T-cell (primary cell): ENCODE data around the gene PMPCA. TPM values are rescaled to one million over a fixed set of nuclear protein-coding genes. Genes with fewer than 3 reads are reported as not detected.
A peak's percentile ranks its signal among the peaks of the same experiment; 100 is the strongest.

Experiments
- ATAC-seq, 4 experiments: fragments of 200-7000 bp in 3 of 4; fragments of 150-1000 bp in 1 of 4; cut with Tn5 transposase; replicated peaks in 1 of 4; 1 replicate in 3 of 4; 2 replicates in 1 of 4; pipeline ENCODE4 v1.10.0; 2021; ENCODE audit warnings: moderate library complexity in 3 of 4, mild to moderate bottlenecking in 2 of 4, moderate number of reproducible peaks in 1 of 4
- CTCF ChIA-PET, 2 donors: fragments of 300-600 bp; sonication (Branson Sonifier 250); formaldehyde crosslinking; loops; one replicate each; lab custom pipeline; 2022; ENCODE audit warnings: antibody characterized with exemption in 2 of 2; lab: Charles Lee
- POLR2A ChIA-PET, 2 donors: fragments of 300-600 bp; sonication (Branson Sonifier 250); formaldehyde crosslinking; loops; one replicate each; lab custom pipeline; 2022; ENCODE audit warnings: antibody characterized with exemption in 2 of 2; lab: Charles Lee
- DNase-seq, 35 experiments: peaks; one replicate each; pipeline versions ENCODE4 v3.0.0 to v3.0.0-alpha.2; 2013 to 2023
- H3K27ac ChIP-seq: one replicate; pipeline ENCODE4 v1.5.1; 2013; ENCODE audit warnings: low read length
- H3K27me3 ChIP-seq, 2 experiments: replicated peaks in 1 of 2; 1 replicate in 1 of 2; 2 replicates in 1 of 2; pipeline versions ENCODE4 v1.6.1 to v1.7.0; 2013; ENCODE audit warnings: low read length in 1 of 2, mixed read lengths in 1 of 2; ENCODE audit not compliant: control insufficient read depth in 2 of 2, insufficient read depth in 2 of 2; ENCODE audit errors: extremely low read depth in 1 of 2
- H3K36me3 ChIP-seq, 2 donors: 1 replicate in 1 of 2; 2 replicates in 1 of 2; pipeline versions ENCODE4 v1.6.1 to v1.7.0; 2013; ENCODE audit warnings: low read length in 1 of 2; ENCODE audit not compliant: control insufficient read depth in 2 of 2, insufficient read depth in 1 of 2; ENCODE audit errors: extremely low read depth in 1 of 2
- H3K4me1 ChIP-seq, 2 experiments: 1 replicate in 1 of 2; 2 replicates in 1 of 2; pipeline versions ENCODE4 v1.6.1 to v1.7.0; 2013; ENCODE audit warnings: low read length in 2 of 2, mixed read lengths in 1 of 2; ENCODE audit not compliant: insufficient read depth in 2 of 2, control insufficient read depth in 1 of 2; ENCODE audit errors: extremely low read depth in 1 of 2
- H3K4me3 ChIP-seq, 2 donors: 1 replicate in 1 of 2; 2 replicates in 1 of 2; pipeline versions ENCODE4 v1.5.1 to v1.7.0; 2013; ENCODE audit warnings: mild to moderate bottlenecking in 2 of 2, low read length in 1 of 2, moderate library complexity in 1 of 2; ENCODE audit not compliant: control insufficient read depth in 1 of 2; ENCODE audit errors: extremely low read depth in 1 of 2
- H3K9me3 ChIP-seq: 2 replicates; pipeline ENCODE4 v1.7.0; 2013
- H3K27ac Mint-ChIP-seq, 2 donors: one replicate each; pipeline ENCODE4 v1.8.0; 2020 to 2021; ENCODE audit warnings: mild to moderate bottlenecking in 2 of 2, mixed read lengths in 2 of 2
- H3K27me3 Mint-ChIP-seq, 2 donors: one replicate each; pipeline ENCODE4 v1.8.0; 2021 to 2022; ENCODE audit warnings: mixed read lengths in 2 of 2
- H3K36me3 Mint-ChIP-seq: one replicate; pipeline ENCODE4 v1.8.0; 2021; ENCODE audit warnings: mixed read lengths
- H3K4me1 Mint-ChIP-seq, 3 donors: one replicate each; pipeline ENCODE4 v1.8.0; 2020 to 2022; ENCODE audit warnings: mixed read lengths in 3 of 3, mild to moderate bottlenecking in 1 of 3
- H3K4me3 Mint-ChIP-seq, 3 donors: one replicate each; pipeline ENCODE4 v1.8.0; 2020 to 2022; ENCODE audit warnings: mild to moderate bottlenecking in 3 of 3, mixed read lengths in 3 of 3, moderate library complexity in 3 of 3
- H3K9me3 Mint-ChIP-seq, 3 donors: one replicate each; pipeline ENCODE4 v1.8.0; 2020 to 2022; ENCODE audit warnings: mixed read lengths in 3 of 3
- WGBS: methylation state at CpG from one replicate; pipeline ENCODE4 v1.1.5; 2013; ENCODE audit warnings: missing lambda C conversion rate; ENCODE audit not compliant: insufficient coverage; 5-methylcytosine and 5-hydroxymethylcytosine counted together
- total RNA-seq, 35 experiments: library from RNA in 6 of 35; stranded (reverse) in 6 of 35; fragments of 120-200 nt in 1 of 35; gene quantifications; one replicate each; pipeline versions ENCODE4 v1.2.1 to v1.2.4 and lab custom pipeline; 2013 to 2026

PMPCA gene
- total RNA-seq, 5 donors from 2014 or later (not counting 1 experiment from before 2014, with no cell fraction given), result 55.8 to 81.9 (median 65.7) TPM

GRCh38 chr9:136448655-136449054 is 38.2 kb downstream of the PMPCA start:
- no peaks in the 10 kb centered on the region for H3K27me3 Mint-ChIP-seq
- no peak overlapping the region for H3K27ac Mint-ChIP-seq
- no peak overlapping the region for H3K4me3 ChIP-seq
- ATAC-seq, result no peak
- 90% methylated on average over 3 of the region's 3 CpGs for WGBS
- H3K36me3 Mint-ChIP-seq, result peaks cover 45% of the 10 kb centered on the region
- H3K4me1 Mint-ChIP-seq, result peaks cover 0 to 8% (median 0%) of the 10 kb centered on the region in 3 donors
- peaks cover 40 to 72% of the 10 kb centered on the region in 2 donors for H3K36me3 ChIP-seq
- H3K9me3 ChIP-seq, result no peaks in the 10 kb centered on the region
- ChIA-PET POLR2A (no interaction called here), CTCF (no interaction called here)
- no peak overlapping the region for H3K4me3 Mint-ChIP-seq
- no peak for DNase-seq
- no peaks in the 10 kb centered on the region for H3K9me3 Mint-ChIP-seq
- no peak overlapping the region for H3K27ac ChIP-seq
- H3K4me1 ChIP-seq, result no peaks in the 10 kb centered on the region
- no peaks in the 10 kb centered on the region for H3K27me3 ChIP-seq

GRCh38 chr9:136451221-136451877 is 40.9 kb downstream of the PMPCA start:
- H3K27me3 ChIP-seq, result no peaks in the 10 kb centered on the region
- peaks cover 50% of the 10 kb centered on the region for H3K36me3 Mint-ChIP-seq
- H3K9me3 Mint-ChIP-seq, result no peaks in the 10 kb centered on the region
- H3K4me3 ChIP-seq, result no peak overlapping the region
- no peaks in the 10 kb centered on the region for H3K9me3 ChIP-seq
- POLR2A ChIA-PET, result no interaction called here
- H3K27me3 Mint-ChIP-seq, result no peaks in the 10 kb centered on the region
- H3K27ac ChIP-seq, result no peak overlapping the region
- DNase-seq, result no peak
- ATAC-seq, result no peak
- CTCF ChIA-PET, result no interaction called here
- H3K4me1 Mint-ChIP-seq, result peaks cover 0 to 5% (median 0%) of the 10 kb centered on the region in 3 donors
- H3K27ac Mint-ChIP-seq, result no peak overlapping the region
- 99% methylated on average over 18 of the region's 26 CpGs for WGBS
- no peaks in the 10 kb centered on the region for H3K4me1 ChIP-seq
- no peak overlapping the region for H3K4me3 Mint-ChIP-seq
- peaks cover 38 to 78% of the 10 kb centered on the region in 2 donors for H3K36me3 ChIP-seq

- 98% methylated on average over 11 of the region's 11 CpGs for WGBS
- POLR2A ChIA-PET, result no interaction called here
Observed at GRCh38 chr9:136453326-136453725, 42.9 kb downstream of the PMPCA start.

GRCh38 chr9:136454026-136454796 is 43.8 kb downstream of the PMPCA start:
- peaks cover 0 to 5% (median 0%) of the 10 kb centered on the region in 3 donors for H3K4me1 Mint-ChIP-seq
- no peak overlapping the region for H3K27ac ChIP-seq
- DNase-seq (no peak), ATAC-seq (no peak)
- WGBS, result 96% methylated on average over 23 of the region's 25 CpGs
- H3K27ac Mint-ChIP-seq, result no peak overlapping the region
- H3K36me3 Mint-ChIP-seq, result peaks cover 44% of the 10 kb centered on the region
- no peaks in the 10 kb centered on the region for H3K27me3 Mint-ChIP-seq
- H3K4me1 ChIP-seq, result no peaks in the 10 kb centered on the region
- no peak overlapping the region for H3K4me3 ChIP-seq
- H3K4me3 Mint-ChIP-seq, result no peak overlapping the region
- no peaks in the 10 kb centered on the region for H3K27me3 ChIP-seq
- ChIA-PET POLR2A (interaction anchor here in 1 of 2 donors (0.6 kb wide), 1 partner anchor 182 kb away, joined by 7 read pairs; no protein-coding TSS in a partner anchor), CTCF (no interaction called here)
- H3K9me3 Mint-ChIP-seq, result no peaks in the 10 kb centered on the region
- no peaks in the 10 kb centered on the region for H3K9me3 ChIP-seq
- peaks cover 19 to 86% of the 10 kb centered on the region in 2 donors for H3K36me3 ChIP-seq

More at GRCh38 chr9:136453326-136453725, 42.9 kb downstream of the PMPCA start:
- Mint-ChIP-seq H3K9me3 (no peaks in the 10 kb centered on the region), H3K4me1 (peaks cover 0 to 5% (median 0%) of the 10 kb centered on the region in 3 donors), H3K4me3 (no peak overlapping the region), H3K27ac (no peak overlapping the region), H3K36me3 (peaks cover 37% of the 10 kb centered on the region), H3K27me3 (no peaks in the 10 kb centered on the region)
- ATAC-seq, result no peak
- no peaks in the 10 kb centered on the region for H3K27me3 ChIP-seq
- H3K4me1 ChIP-seq, result no peaks in the 10 kb centered on the region
- peaks cover 24 to 78% of the 10 kb centered on the region in 2 donors for H3K36me3 ChIP-seq
- H3K9me3 ChIP-seq, result no peaks in the 10 kb centered on the region
- H3K4me3 ChIP-seq, result no peak overlapping the region
- CTCF ChIA-PET, result no interaction called here
- no peak overlapping the region for H3K27ac ChIP-seq
- no peak for DNase-seq

- Histone ChIP-seq H3K27ac (no peak overlapping the region), H3K4me3 (no peak overlapping the region), H3K9me3 (no peaks in the 10 kb centered on the region), H3K36me3 (peaks cover 26 to 84% of the 10 kb centered on the region in 2 donors), H3K4me1 (no peaks in the 10 kb centered on the region), H3K27me3 (no peaks in the 10 kb centered on the region)
- no peaks in the 10 kb centered on the region for H3K27me3 Mint-ChIP-seq
- H3K27ac Mint-ChIP-seq, result no peak overlapping the region
- ChIA-PET POLR2A (no interaction called here), CTCF (no interaction called here)
- DNase-seq (no peak), ATAC-seq (peak in 2 of 4 experiments; percentile 12 to 19)
- WGBS, result 97% methylated on average over 37 of the region's 43 CpGs
- H3K4me3 Mint-ChIP-seq, result no peak overlapping the region
- H3K4me1 Mint-ChIP-seq, result peaks cover 0 to 5% (median 0%) of the 10 kb centered on the region in 3 donors
- peaks cover 46% of the 10 kb centered on the region for H3K36me3 Mint-ChIP-seq
- H3K9me3 Mint-ChIP-seq, result no peaks in the 10 kb centered on the region
Observed at GRCh38 chr9:136455043-136456002, 44.9 kb downstream of the PMPCA start.

GRCh38 chr9:136456258-136456657 is 45.8 kb downstream of the PMPCA start:
- no peaks in the 10 kb centered on the region for H3K4me1 ChIP-seq
- peaks cover 0 to 5% (median 0%) of the 10 kb centered on the region in 3 donors for H3K4me1 Mint-ChIP-seq
- no peak overlapping the region for H3K4me3 Mint-ChIP-seq
- H3K27me3 Mint-ChIP-seq, result no peaks in the 10 kb centered on the region
- POLR2A ChIA-PET, result interaction anchor here in 1 of 2 donors (0.6 kb wide), 1 partner anchor 48 kb away, joined by 3 read pairs; no protein-coding TSS in a partner anchor
- H3K27ac ChIP-seq, result no peak overlapping the region
- H3K27ac Mint-ChIP-seq, result no peak overlapping the region
- DNase-seq (no peak), ATAC-seq (no peak)
- CTCF ChIA-PET, result no interaction called here
- no peaks in the 10 kb centered on the region for H3K9me3 Mint-ChIP-seq
- 93% methylated on average over 7 of the region's 9 CpGs for WGBS
- no peaks in the 10 kb centered on the region for H3K9me3 ChIP-seq
- H3K27me3 ChIP-seq, result no peaks in the 10 kb centered on the region
- H3K4me3 ChIP-seq, result no peak overlapping the region
- H3K36me3 Mint-ChIP-seq, result peaks cover 40% of the 10 kb centered on the region
- peaks cover 28 to 85% of the 10 kb centered on the region in 2 donors for H3K36me3 ChIP-seq
